Neural crest cell (in vitro differentiated cells): ENCODE results near the gene PERP. TPM values are rescaled to one million over a fixed set of nuclear protein-coding genes. Genes with fewer than 3 reads are reported as not detected.

ENCODE experiments used
- DNase-seq: peaks from one replicate; pipeline ENCODE4 v3.0.0; 2021; ENCODE audit warnings: low read depth, mixed read lengths, low spot score
- H3K27ac Mint-ChIP-seq: one replicate; pipeline ENCODE4 v1.8.0; 2021; ENCODE audit warnings: mild to moderate bottlenecking, mixed read lengths; ENCODE audit not compliant: unreplicated experiment
- H3K27me3 Mint-ChIP-seq: 2 replicates; pipeline ENCODE4 v1.8.0; 2021; ENCODE audit warnings: low read depth, mild to moderate bottlenecking, mixed read lengths
- H3K36me3 Mint-ChIP-seq: 2 replicates; pipeline ENCODE4 v1.8.0; 2021; ENCODE audit warnings: low read depth, mild to moderate bottlenecking, mixed read lengths
- H3K4me1 Mint-ChIP-seq: 2 replicates; pipeline ENCODE4 v1.8.0; 2021; ENCODE audit warnings: mixed read lengths
- H3K4me3 Mint-ChIP-seq: one replicate; pipeline ENCODE4 v1.8.0; 2021; ENCODE audit warnings: mild to moderate bottlenecking, mixed read lengths
- H3K9me3 Mint-ChIP-seq: 2 replicates; pipeline ENCODE4 v1.8.0; 2021; ENCODE audit warnings: mixed read lengths
- total RNA-seq: library from RNA; stranded (reverse); gene quantifications from 2 replicates; pipeline ENCODE4 v1.2.1, GENCODE V29; 2021
- TF ChIP-seq, protein P1 (sequence below): fragments of 200-600 bp; sonication (generic); conservative IDR thresholded peaks from 2 replicates; pipeline ENCODE4 v1.5.0; 2021; ENCODE audit warnings: antibody characterized with exemption, mild to moderate bottlenecking

Gene PERP
- total RNA-seq, 1 donor from 2014 or later, result 3.3 TPM

DNA sequence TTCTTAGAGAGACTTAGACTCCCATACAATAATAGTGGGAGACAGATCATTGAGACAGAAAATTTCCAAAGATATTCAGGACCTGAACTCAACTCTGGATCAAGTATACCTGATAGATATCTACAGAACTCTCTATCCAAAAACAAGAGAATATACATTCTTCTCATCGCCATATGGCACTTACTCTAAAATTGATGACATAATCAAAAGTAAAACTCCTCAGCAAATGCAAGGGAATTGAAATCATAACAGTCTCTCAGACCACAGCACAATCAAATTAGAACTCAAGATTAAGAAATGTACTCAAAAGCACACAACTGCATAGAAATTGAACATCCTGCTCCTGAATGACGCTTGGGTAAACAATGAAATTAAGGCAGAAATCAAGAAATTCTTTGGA is 28.7 kb downstream of the PERP start:
- peaks cover 10% of the 10 kb centered on the region for H3K36me3 Mint-ChIP-seq
- peaks cover 3% of the 10 kb centered on the region for H3K27me3 Mint-ChIP-seq
- H3K4me1 Mint-ChIP-seq, result no peaks in the 10 kb centered on the region
- H3K27ac Mint-ChIP-seq, result no peak overlapping the region
- H3K4me3 Mint-ChIP-seq, result no peak overlapping the region
- DNase-seq, result no peak
- TF ChIP-seq, protein P1, sequence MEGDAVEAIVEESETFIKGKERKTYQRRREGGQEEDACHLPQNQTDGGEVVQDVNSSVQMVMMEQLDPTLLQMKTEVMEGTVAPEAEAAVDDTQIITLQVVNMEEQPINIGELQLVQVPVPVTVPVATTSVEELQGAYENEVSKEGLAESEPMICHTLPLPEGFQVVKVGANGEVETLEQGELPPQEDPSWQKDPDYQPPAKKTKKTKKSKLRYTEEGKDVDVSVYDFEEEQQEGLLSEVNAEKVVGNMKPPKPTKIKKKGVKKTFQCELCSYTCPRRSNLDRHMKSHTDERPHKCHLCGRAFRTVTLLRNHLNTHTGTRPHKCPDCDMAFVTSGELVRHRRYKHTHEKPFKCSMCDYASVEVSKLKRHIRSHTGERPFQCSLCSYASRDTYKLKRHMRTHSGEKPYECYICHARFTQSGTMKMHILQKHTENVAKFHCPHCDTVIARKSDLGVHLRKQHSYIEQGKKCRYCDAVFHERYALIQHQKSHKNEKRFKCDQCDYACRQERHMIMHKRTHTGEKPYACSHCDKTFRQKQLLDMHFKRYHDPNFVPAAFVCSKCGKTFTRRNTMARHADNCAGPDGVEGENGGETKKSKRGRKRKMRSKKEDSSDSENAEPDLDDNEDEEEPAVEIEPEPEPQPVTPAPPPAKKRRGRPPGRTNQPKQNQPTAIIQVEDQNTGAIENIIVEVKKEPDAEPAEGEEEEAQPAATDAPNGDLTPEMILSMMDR, result no peak
- peaks cover 13% of the 10 kb centered on the region for H3K9me3 Mint-ChIP-seq

DNA sequence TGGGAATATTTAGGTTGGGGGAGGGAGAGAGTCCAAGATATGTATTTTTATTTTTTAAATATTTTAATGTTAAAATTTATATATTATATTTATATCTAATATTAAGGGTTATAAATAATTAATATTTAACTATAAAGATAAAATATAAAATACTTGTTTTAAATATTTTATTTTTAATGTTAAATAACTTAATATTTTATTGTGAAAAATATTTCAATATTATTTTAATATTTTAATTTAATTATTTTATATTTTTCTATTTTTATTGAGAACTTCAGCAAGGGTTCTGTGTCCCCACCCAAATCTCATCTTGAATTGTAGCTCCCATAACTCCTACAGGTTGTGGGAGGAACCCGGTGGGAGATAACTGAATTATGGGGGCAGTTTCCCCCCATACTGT is 34.0 kb downstream of the PERP start:
- Mint-ChIP-seq H3K4me1 (no peaks in the 10 kb centered on the region), H3K4me3 (no peak overlapping the region), H3K9me3 (peaks cover 15% of the 10 kb centered on the region), H3K27me3 (no peaks in the 10 kb centered on the region), H3K36me3 (peaks cover 10% of the 10 kb centered on the region), H3K27ac (no peak overlapping the region)
- DNase-seq, result no peak
- TF ChIP-seq, protein P1, result no peak

DNA sequence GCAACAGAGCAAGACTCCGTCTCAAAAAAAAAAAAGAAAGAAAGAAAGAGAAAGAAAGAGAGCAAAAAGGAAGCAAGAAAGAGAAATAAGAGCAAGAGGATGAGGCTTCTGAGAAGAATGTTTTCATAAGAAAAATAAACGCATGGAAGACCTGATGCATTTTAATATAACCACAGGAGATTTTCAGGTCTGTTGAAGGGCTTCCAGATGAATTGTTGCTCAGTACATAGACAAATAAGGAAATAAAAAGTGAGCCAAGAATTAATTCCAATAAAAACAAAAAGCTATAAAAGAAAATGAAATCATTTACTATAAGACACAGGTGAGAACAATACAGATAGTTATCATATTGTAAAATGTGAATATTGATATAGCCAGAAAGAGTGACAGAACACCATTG is 43.5 kb downstream of the PERP start:
- no peaks in the 10 kb centered on the region for H3K36me3 Mint-ChIP-seq
- no peak for DNase-seq
- no peak overlapping the region for H3K4me3 Mint-ChIP-seq
- no peak overlapping the region for H3K27ac Mint-ChIP-seq
- TF ChIP-seq, protein P1, result no peak
- no peaks in the 10 kb centered on the region for H3K27me3 Mint-ChIP-seq
- no peaks in the 10 kb centered on the region for H3K4me1 Mint-ChIP-seq
- H3K9me3 Mint-ChIP-seq, result peaks cover 7% of the 10 kb centered on the region

DNA sequence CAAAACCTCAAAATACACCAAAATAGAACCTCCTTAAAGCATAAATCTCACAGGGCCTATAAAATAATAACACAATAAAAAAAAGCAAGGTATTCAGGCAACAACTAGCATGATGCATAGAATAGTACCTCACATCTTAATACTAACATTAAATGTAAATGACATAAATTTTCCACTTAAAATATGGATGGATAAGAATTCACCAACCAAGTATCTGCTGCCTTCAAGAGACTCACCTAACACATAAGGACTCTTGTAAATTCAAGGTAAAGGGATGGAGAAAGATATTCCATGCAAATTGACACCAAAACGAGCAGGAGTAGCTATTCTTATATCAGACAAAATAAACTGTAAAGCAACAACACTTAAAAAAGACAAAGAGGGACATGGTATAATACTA is 52.2 kb downstream of the PERP start:
- TF ChIP-seq, protein P1, result no peak
- H3K9me3 Mint-ChIP-seq, result peaks cover 32% of the 10 kb centered on the region
- H3K4me1 Mint-ChIP-seq, result peaks cover 5% of the 10 kb centered on the region
- no peak overlapping the region for H3K4me3 Mint-ChIP-seq
- no peak overlapping the region for H3K27ac Mint-ChIP-seq
- peaks cover 7% of the 10 kb centered on the region for H3K36me3 Mint-ChIP-seq
- DNase-seq, result no peak
- no peaks in the 10 kb centered on the region for H3K27me3 Mint-ChIP-seq

DNA sequence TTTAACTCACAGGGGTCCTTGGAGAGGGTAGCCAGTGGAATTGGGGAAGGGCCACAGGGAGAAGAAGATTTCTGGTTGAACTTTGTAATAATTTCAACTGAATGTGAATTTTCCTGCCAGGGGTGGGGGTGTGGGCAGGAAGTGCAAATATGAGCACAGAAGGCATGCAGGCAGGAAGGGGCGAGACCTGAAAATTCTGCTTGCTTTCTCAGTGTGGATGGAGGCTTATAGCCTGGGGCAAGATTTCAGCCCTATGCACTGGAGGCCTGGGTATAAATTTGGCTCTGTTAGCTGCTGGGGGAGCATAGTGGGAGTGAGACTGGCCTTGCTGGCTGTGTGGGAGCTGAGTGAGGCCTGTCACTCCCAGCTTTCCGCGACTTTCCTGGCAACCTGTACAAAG is 54.4 kb downstream of the PERP start:
- TF ChIP-seq, protein P1, result no peak
- Mint-ChIP-seq H3K27ac (no peak overlapping the region), H3K27me3 (no peaks in the 10 kb centered on the region), H3K9me3 (peaks cover 28% of the 10 kb centered on the region), H3K4me3 (no peak overlapping the region), H3K4me1 (peaks cover 5% of the 10 kb centered on the region), H3K36me3 (peaks cover 7% of the 10 kb centered on the region)
- DNase-seq, result no peak

DNA sequence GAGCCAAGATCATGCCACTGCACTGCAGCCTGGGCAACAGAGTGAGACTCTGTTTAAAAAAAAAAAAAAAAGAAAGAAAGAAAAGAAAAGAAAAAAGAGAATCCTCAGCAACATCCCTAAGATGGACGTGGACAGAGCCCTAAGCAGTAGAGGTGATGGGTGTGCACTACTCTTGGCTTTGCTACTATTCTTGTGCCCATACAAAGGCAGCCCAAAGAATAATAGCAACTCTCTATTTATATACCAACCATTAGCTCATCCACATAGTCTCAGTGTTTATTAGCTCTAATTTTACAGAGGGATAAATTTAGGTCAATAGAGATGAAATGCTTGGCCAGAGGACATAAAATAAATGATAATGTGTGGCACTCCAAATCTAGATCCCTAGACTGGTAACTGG is 62.2 kb downstream of the PERP start:
- H3K4me1 Mint-ChIP-seq, result peaks cover 8% of the 10 kb centered on the region
- H3K36me3 Mint-ChIP-seq, result no peaks in the 10 kb centered on the region
- no peak for DNase-seq
- no peaks in the 10 kb centered on the region for H3K27me3 Mint-ChIP-seq
- TF ChIP-seq, protein P1, result no peak
- H3K4me3 Mint-ChIP-seq, result no peak overlapping the region
- peaks cover 11% of the 10 kb centered on the region for H3K9me3 Mint-ChIP-seq
- H3K27ac Mint-ChIP-seq, result no peak overlapping the region
